GM19397 (cell line): ENCODE data around the gene JAZF1.

ENCODE experiments used
- ATAC-seq: cut with Tn5 transposase; IDR thresholded peaks from one replicate; pipeline ENCODE4 v1.9.1; 2021; ENCODE audit warnings: mild to moderate bottlenecking, moderate library complexity; ENCODE audit not compliant: unreplicated experiment

JAZF1 gene

DNA sequence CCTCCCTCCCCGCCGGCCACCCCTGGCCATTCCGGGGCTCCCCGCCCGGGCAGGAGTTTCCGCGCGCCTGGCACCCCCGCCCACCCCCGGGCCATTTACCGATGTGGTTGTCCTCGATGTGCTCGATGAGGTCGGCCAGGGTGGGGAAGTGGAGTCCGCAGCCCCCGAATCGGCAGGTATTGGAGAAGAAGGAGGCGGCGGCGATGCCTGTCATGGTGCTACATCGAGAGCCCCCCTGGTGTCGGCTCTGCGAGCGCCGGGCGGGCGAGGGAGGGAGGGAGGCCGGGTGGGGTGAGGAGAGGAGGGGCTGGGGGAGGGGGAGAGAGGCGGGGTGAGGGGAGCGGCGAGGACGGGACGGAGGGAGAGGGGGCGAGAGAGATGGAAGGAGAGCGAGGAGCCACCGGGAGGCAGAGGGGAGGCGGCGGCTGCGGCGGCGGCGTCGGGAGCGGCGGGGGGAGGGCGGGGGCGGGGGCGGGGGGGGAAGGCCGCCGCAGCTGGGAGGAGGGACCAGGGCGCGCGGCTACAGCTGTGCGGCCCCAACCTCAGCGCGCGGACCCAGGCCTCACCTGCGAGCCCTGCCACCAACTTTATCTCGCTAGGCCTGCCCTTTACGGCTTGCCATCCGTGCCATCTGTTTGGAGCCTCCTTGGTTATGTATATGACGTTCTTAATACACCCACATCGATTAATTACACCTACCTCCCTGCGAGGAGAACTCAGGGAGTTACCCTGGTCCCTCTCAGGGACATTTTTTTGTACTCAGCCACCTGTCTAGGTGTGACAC lies at the start of gene JAZF1:
Gene JAZF1 (minus strand): TSS at position 432 of the 784 bp plus-strand sequence.
- ATAC-seq: no peak

DNA sequence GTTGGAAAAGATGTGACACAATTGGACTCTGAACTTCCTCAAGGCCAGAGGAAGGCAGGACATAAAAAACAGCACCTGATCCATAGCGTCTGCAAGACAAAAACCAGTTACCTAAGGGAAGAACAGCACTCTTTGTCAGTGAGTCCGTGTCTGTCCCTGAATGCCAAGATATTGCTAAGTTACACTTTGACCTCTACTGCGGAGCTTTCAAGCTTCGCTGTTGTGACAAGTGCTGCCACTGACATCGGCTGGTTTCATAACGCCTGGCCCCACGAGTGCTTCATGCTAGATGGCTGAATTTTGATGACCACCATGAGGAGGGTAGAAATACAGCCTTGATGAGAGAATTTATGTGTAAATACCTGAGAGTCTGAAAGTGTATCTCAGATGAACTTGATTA lies 49.7 kb upstream of the JAZF1 start:
- ATAC-seq: no peak

DNA sequence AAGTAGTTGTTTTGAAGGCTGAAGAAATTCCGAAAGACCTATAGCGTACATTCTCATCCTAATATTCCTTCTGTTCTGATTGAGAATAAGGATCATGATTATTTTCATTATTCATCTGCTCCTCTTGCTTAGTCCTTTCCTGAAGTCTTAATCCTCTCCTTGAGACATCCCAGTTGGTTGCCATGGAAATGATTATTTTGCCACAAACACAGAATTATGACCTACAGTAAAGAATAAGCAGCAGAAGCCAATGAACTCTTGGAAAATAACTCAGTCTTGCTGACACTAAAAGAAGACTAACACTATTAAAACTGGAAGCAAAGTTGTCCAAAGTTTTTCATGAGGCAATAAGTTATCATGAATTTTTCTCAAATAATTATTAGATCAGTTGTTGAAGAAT lies 47.8 kb upstream of the JAZF1 start:
- ATAC-seq: no peak

DNA sequence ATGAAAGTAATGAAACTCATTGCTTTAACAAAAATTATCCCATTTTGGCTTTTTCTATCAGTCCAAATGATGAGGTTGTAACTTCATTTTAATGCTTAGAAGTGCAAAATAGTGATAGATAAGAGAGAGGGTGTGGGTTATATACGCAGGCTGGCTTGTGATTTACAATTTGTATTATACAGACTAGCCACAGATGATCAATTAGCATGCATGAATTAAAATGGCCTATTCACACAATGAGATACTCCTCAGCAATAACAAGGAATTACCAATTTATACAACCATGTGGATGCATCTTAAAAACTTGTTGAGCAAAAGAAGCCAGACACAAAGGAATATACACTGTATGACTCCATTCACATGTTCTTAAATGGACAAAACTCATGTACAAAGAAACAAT lies 45.4 kb upstream of the JAZF1 start:
- ATAC-seq: no peak

DNA sequence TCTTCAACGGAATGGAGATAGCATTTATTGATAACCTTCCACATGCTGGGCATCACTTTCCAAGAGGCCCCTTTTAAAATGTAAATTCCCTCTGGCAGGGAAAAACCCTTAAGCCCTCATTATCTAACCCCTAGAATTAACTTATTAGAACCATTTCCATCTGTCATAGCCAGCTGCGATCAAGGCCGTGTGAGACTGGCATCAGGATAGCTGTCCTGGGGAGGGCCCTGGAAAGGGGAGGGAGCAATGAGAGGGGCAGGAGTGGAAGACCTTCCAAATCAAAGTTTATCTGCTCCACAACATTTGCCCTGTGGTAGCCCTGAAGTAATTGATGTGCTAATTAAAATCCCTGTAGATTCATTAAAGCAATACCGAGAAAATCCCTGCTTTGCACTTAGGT lies 45.0 kb upstream of the JAZF1 start:
- no peak for ATAC-seq

DNA sequence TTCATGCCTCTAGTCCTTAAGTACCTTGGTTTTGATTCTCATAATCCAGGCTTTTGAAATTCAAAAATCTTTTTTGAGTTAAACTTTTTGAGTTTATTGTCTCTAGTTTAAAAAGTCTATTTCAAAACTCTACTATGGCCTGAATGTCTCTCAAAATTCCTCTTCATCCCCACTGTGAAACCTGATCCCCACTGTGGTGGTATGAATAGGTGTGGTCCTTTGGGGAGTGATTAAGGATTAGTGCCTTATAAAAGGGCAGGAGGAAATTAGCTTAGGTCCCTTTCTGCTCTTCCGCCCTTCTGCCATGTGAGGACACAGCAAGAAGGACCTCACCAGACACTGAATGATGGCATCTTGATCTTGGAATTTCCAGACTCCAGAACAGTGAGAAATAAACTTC lies 44.1 kb upstream of the JAZF1 start:
- ATAC-seq: no peak

DNA sequence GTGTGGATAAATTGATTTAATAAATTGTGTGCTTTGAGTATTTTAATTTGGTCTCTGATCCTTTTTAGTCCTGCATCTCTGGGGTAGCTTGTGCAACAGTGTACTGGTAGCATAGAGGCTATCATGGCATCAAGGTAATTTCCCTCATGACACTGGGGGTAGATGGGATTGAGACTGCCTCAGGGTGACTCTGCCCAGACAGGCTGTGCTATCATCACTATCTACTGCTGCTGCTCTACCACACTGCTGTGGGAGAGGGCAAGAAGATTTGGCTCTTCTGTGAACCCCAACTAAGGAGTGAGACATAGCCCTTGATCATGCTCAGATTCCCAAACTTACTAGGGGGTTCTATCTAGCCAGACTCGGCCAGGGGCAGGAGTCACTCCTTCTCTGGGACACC lies 43.6 kb upstream of the JAZF1 start:
- ATAC-seq: no peak

DNA sequence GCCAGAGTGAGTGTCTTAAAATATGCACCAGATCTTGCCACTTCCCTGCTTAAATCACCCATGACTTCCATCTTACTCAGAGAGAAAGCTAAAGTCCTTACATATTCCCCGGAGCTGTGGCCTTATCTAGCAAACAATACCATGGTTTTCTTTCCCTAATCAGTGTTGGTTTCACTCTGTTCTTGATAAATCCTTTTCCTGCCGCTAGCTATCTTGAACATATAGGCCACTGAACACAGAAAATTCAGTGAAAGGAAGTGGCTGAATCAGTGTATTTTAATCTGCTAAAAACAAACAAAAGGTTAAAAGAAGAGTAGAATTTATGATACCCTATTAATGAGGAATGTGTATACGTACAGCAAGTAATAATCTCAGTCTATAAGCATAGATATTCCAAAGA lies 42.0 kb upstream of the JAZF1 start:
- ATAC-seq: no peak

DNA sequence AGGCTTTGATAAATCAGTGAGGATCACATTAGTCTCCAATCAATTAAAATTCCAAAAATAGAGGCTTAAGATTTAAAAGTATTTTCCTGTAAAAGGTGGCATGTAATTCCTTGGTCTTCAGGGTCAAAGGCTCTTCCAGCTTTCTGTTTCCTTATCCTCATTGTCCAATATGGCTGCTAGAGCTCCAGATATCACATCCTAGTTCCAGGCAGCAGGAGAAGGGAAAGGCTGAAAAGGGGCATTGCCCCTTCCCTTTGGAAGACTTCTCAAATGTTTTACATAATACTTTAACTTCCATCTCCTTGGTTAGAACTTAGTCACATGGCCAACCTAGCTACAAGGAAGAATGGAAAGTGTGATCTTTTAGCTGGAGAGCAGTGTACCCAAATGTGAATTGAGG lies 39.2 kb upstream of the JAZF1 start:
- ATAC-seq: no peak

DNA sequence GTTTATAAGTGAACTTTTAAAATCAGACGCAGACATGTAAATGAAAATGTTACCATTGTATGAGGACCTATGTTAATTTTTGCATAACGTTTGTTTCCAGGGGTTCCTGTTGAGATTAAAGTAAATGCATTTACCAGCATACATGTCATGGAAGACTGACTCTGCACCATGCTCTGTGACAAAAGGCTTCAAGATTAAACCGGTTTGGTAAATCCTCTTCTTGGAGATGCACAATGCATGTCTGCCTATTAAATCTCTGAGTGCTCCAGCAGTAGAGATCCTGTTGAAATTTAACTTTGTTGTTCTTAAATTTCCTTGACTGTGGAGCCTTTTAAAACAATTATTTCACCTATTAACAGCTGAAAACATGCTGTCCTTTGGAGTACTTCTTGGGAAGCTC lies 36.5 kb upstream of the JAZF1 start:
- ATAC-seq: no peak

DNA sequence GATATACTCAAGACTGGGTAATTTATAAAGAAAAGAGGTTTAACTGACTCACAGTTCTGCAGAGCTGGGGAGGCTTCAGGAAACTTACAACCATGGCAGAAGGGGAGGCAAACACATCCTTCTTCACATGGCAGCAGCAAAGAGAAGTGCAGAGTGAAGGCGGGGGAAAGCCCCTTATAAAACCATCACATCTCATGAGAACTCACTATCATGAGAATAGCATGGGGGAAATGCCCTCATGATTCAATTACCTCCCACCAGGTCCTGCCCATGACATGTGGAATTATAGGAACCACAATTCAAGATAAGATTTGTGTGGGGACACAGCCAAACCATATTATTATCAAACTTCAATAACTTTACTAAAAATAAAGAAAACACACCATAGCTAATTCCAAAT lies 30.4 kb upstream of the JAZF1 start:
- no peak for ATAC-seq

DNA sequence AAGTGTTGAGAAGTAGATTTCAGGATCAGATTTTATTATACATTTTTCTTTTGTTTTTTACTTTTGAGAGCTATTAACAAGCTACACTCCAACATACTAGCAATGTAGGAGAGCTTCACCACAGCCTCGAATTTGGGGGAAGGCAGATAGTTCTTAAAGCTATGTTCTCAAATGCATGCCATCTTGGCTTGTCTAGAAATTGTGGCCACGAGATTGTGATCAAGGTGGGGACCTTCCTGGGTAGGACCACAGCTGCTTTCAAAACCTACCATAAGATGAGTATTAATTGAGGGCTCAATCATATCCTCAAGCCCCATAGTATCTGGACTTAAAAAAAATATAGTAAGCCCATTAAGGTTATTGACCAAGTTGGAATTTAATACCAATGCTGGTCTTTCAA lies 27.9 kb upstream of the JAZF1 start:
- ATAC-seq: no peak

DNA sequence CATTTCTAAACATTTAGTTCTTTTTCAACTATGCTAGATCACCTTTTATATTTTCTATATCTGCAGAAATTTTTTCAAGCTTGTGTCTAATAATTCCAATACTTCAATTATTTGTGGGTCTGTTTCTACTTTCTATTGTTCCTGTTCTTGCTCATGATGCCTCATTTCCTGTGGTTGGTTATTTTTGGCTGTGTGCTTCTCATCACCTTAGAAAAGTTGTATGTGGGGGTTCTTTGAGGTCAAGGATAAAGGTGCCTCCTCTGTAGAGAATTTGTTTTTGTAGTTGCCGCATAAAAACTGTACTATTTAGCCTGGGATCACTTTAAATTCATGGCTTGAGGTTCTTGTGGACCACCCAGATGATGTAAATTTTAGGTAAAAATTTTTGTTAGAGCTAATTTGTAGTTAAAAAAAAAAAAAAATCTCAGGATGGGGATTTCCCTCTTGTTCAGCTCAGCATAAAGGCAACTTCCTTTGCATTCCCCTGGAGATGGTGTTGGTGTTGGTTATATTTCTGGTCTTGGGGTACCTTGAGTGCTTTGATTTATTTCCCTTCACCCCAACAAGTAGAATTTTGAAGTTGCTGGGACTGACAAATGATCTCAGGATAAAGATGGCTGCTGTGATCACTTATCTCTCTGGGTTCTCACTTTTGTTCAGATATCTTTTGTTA lies 27.0 kb upstream of the JAZF1 start:
- ATAC-seq: no peak

DNA sequence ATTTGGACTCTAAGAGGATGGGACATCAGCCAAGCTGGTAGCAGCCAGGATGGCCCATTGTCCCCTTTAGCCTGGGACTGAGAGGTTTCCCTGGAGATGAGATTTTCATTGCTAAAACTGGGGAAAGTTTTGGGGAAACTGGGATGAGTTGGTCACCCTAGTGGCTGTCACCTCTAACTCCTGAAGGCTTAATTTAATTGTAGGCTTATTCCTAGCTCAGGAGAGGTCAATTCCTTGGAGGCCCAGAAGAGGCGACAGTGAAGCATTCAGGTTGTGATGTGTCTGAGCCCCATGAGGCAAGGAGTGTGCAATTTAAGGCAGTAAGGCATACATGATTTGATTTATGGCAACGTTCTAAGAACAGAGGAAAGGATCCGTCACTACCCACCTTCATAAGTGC lies 24.9 kb upstream of the JAZF1 start:
- no peak for ATAC-seq

DNA sequence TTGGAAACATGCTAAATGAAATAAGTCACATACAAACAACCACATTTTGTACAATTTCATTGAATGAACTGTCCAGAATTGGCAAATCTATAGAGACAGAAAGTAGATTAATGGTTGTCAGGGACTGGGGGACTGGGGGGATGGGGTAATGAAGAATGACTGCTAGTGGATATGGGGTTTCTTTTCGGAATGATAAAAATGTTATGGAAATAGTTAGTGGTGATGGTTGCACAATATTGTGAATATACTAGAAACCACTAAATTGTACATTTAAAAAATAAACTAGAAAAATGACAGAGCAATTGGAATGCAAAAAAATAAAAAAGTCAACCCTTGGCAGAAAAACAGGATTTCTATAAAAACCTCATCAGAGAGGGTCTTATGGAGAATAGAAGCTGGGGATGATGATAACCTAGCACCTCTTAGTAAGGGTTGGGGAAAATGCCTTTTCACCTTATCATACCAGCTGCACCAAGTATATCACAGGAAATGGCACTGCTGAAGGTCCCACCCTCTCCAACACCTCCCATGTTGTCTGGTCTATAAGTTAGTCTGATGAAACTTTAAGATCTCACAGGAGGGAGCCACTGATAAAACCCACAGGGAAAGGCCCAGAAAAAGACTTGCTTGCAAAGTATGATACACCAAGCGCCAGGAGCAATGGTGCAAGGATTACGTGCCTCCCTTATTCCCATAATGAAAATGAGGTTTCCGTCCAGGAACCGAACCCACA lies 23.1 kb upstream of the JAZF1 start:
- no peak for ATAC-seq

DNA sequence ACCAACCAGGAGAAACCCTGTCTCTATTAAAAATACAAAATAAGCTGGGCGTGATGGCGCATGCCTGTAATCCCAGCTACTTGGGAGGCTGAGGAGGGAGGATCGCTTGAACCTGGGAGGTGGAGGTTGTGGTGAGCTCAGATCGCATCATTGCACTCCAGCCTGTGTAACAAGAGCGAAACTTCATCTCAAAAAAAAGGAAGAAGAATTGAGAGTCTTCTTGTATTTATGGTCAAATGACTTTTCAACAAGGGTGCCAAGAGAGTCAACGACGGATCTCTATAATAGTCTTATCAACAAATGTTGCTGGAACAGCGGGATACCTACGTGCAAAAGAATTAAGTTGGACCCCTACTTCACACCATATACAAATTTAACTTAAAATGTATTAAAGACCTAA lies 21.6 kb upstream of the JAZF1 start:
- no peak for ATAC-seq

DNA sequence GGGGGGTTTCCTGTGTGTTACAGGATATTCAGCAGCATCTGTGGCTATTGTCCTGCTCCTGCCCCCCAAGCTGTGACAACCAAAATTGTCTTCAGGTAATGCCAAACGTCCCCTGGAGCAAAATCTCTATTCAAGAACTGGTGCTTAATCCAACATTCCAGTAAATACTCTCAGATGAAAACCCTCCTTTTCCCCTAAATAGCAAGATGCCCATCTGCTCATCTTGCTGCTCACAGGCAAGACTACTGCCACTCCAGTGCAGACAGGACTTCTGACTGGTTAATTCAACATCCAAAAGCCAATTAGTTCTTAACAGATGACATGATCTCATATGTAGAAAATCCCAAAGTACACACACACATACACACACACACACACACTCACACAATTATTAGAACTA lies 20.5 kb upstream of the JAZF1 start:
- ATAC-seq: no peak

DNA sequence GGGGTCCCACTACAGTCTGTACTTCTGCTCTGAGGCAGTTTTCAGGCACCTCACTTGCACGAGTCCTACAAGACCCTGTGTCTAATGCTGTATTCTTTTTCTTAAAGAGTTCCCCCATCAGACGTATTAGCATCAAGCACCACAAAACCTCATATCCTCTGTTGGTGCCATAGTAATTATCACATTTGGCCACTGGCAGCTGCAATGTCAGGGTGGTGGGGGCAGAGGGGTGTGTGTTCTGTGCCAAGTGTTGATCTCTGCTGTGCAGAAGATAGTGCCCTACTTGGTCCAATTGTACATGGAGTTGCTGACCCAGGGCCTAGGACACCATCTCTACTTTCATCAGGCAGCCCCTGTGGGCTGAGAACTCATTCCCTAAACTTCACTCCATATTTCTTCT lies 20.0 kb upstream of the JAZF1 start:
- ATAC-seq: no peak

DNA sequence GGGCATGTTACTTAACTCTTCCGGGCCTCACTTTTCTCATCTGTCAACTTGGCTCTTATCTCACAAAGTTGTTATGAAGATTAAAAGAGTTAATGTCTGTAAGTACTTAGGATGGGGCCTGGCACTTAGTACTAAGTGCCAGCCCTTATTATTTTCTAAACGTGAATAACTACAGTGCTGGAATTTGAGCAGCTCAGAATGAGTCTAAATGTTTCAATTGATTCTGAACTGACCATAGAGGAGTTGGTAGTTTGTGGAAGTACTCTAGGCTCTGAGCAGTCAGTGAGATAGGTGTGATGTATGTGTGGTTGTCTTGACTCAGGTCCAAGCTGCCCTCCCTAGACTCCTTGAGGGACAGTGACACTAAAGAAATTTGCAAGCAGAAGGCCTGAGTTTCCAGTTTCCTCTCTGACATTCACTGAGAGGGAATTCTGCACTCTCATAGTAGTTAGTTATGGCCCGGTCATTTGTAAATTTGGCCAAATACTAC lies 18.5 kb upstream of the JAZF1 start:
- ATAC-seq: no peak

DNA sequence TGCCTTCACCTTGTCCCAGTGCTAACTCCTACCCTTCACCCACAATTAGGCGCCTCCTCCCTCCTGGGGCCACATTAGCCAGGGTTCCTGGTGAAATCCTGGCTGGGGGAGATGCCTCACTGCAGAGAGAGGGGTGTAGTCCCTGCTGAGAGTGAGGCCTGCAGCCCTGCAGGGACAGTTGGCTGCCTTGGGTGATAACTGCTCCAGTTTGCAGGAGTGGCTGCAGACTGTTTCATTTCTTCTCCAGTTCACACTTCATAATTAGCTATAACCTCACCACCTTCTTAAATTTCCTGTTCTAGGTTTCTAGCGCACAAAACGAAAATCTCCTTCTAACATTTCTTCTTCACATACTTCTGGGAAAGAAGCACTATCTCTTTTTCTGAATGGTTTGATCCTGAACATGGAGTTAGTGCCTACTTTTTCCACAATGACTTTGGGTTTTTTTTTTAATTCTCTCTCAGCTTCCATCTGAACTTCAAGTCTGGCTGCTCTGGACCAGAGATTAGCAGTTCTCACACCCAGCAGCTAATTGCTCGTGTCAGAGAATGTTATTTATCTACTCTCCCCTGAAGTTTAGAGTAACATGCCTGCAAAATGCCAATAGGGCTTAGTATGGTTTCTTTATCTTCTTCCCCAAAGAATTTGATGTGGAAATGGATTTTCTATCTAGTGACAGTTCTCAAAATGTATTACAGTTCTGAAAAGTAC lies 15.5 kb upstream of the JAZF1 start:
- no peak for ATAC-seq
